Fibroblast of skin of scalp (primary cell): Measurements from ENCODE around the gene STK17A.
A peak's percentile ranks its signal among the peaks of the same experiment; 100 is the strongest.
"Not testable (repeated sequence)": the region's sequence is repeated elsewhere in the genome, so short reads cannot be mapped to it uniquely, and the experiment has no call there.

Source experiments
- DNase-seq: peaks from one replicate; pipeline ENCODE4 v3.0.0-alpha.2; 2013

The STK17A gene

GRCh38 chr7:43568529-43568928 lies 14.4 kb upstream of the STK17A start:
- DNase-seq: peak; percentile 42

GRCh38 chr7:43569424-43569823 lies 13.5 kb upstream of the STK17A start:
- peak; percentile 61 for DNase-seq

- DNase-seq: no peak
Measured at GRCh38 chr7:43570688-43571365, 12.1 kb upstream of the STK17A start.

DNA sequence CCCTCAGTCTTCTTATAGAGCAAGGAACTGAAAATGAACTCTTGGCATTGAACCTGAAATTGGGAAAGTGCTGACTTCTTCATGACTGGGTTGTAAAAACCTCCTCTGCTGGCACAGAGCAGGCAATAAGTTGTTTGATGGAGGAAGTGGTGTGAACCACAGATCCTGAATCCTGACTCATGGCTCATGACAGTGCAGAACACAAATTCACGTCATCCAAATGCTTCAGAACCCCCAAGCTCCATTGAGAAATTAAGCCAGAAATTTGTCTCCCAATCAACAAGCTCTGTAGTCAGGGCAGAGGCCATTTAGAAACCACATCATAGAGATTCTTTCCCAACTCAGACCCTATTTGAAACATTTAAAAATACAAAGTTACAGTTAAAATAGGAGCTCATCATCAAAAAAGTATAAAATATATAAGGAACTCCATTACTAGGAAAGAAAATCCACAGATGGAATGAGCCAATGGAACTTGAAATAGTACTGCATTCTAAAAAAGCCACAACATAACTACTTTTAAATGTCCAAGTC lies 10.3 kb upstream of the STK17A start:
- DNase-seq: peak; percentile 98

DNA sequence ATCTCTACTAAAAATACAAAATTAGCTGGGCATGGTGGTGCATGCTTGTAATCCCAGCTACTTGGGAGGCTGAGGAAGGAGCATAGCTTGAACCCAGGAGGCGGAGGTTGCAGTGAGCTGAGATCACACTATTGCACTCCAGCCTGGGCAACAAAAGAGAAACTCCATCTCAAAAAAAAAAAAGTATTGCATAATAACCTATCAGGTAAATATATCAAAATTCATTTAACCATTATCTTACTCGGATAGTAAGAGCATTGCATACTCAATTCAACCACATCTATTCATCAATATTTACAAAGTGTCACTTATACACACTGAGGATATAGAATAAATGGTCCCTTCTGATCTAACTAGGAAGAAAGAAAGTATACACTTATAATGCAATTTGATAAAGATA lies 9.1 kb upstream of the STK17A start:
- DNase-seq: not testable (repeated sequence)

GRCh38 chr7:43575506-43575905 lies 7.4 kb upstream of the STK17A start:
- no peak for DNase-seq

- no peak for DNase-seq
Measured at GRCh38 chr7:43576241-43576640, 6.7 kb upstream of the STK17A start.

- DNase-seq: no peak
Measured at GRCh38 chr7:43577485-43577951, 5.4 kb upstream of the STK17A start.

GRCh38 chr7:43583424-43584194 lies 701 bp downstream of the STK17A start:
- DNase-seq: peak; percentile 56

DNA sequence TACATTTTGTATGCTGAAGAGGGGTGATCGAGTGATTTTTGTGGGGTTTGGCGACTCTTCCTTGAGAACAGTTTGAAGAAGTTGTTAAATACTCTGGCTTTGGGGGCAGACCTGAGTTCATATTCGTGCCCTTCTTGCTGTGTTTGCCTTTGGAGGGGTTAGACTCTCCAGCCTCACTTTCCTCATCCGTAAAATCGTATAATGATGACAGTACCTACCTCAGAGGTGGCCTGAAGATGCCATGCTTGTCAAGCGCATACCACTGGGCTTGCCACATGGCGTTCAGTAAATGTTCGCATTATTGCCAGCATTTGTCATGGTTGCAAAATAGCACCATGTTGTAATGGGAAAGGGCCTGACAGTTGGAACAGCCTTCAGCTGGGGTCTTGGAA lies 1.3 kb downstream of the STK17A start:
- peak; percentile 60 for DNase-seq

GRCh38 chr7:43584733-43585132 lies 1.8 kb downstream of the STK17A start:
- DNase-seq: not testable (repeated sequence)

DNA sequence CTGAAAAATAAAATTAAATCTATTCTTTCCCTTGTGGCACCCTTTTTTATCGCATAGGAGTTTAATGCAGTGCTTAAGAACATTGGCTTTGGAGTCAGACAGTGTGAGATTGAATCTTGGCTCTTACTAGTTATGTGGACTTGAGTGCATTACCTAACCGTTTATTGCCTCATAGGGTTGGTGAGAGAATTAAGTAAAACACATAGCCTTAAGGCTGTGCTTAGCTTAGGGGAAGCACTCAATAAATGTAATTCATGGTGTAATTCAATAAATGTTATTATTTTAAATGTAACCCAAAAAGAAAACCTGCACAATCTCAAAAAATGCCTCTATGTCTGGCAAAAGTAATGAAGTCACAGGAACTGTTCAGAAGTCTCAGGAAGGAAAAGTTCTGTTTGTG lies 2.7 kb downstream of the STK17A start:
- DNase-seq: peak; percentile 23

DNA sequence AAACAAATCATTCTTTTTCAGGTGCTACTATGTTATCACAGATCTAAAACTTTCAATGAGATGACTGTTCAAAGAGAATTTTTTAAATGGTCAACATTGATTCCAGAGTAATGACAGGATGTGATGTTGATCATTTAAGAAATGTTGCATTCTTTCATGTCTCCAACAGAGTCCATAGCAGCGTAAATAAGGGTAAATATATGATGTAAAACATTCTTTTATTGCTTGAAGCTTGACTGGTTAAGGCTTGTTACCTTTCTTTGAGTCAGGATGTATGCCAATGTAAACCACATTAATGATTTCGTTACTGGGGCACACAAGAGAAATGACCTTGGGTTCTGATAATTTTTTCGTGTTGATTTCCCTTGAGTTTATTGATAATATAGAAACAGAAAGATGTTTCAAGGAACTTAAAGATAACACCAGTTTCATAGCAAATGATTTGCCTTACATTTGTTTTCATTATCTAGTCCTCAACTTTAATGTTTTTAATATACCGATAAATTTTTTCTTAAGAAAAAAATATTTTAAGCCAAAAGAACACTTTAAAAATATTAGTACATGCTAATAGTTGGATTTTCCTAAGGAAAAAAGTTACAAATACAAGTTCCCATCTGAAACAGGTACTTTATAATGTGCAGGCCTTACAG lies 3.5 kb downstream of the STK17A start:
- DNase-seq: peak; percentile 23

DNA sequence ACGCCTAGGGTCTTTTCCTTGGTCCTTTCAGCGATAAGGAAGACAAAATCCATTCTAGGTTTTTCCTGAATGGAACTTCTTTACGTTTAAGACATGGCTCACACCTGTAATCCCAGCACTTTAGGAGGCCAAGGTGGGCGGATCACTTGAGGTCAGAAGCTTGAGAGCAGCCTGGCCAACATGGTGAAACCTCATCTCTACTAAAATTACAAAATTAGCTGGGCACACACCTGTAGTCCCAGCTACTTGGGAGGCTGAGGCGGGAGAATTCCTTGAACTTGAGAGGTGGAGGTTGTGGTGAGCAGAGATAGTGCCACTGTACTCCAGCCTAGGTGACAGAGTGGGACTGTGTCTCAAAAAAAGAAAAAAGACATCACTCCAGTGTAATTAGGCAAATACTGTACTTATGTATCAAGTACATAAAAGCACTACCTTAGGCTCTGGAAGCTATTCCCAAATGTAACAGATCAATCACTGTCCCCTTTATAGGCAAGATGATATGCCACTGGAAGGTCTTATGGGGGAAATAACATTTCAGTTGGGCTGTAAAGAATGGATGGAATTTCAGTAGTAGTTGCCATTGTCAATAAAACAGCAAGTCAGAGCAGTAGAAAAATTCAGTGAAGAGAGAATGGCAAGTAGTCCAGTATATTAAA lies 5.7 kb downstream of the STK17A start:
- DNase-seq: peak; percentile 22

DNA sequence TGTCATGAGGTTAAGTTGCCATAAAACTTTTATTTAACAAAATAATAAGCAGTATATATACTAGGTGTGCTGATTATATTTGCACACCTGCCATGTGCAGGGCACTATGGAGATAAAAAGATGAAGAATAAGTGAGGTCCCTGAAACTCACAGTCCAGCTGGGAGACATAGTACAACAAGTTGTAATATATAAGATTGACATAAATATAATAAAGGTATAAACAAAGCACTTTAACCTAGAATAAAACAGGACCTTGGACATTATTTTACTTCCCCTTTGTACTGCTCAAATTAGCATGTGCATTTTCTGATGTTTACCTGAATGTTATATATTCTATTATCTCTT lies 6.2 kb downstream of the STK17A start:
- no peak for DNase-seq

DNA sequence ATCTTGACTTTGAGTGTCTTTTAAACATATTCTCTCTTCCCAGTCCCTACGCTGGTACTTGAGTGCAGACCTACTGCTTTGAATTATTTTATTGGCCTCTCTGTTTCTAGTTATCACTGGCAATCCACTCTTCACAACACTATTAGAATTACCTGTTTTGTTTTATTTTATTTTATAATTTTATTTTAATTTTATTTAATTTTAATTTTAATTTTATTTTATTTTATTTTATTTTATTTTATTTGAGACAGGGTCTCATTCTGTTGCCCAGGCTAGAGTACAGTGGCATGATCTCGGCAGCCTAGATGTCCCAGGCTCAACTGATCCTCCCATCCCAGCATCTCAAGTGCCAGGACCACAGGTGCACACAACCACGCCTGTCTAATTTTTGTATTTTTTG lies 6.8 kb downstream of the STK17A start:
- DNase-seq: no peak

DNA sequence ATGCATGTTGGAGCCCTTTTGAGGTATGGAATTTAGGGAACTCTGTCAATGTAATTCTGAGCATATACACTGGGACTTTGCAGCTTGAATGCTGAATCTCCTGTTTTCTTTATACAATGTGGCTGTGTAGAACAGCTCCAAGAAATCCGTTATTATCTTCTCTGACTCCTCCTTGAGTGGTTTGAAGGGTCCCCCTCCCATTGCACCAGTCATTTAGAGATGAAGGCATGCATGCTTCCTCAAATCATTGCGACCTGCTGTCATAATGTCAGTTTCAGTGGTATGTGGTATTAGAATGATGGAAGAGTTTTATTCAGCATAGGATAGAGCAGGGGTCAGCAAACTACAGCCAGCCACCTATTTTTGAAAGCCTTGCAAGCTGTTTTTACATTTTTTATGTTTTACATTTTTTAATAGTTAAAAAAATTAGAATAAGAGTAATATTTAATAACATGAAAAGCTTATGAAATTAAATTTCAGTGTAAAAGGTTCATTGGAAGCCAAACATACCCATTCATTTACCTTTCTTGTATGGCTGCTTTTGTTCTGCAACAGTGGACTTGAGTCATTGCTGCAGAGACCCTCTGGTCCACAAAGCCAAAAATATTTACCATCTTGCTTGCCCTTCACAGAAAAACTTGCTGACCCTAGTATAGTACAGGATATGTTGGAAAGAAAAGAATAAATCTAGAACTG lies 8.1 kb downstream of the STK17A start:
- no peak for DNase-seq

DNA sequence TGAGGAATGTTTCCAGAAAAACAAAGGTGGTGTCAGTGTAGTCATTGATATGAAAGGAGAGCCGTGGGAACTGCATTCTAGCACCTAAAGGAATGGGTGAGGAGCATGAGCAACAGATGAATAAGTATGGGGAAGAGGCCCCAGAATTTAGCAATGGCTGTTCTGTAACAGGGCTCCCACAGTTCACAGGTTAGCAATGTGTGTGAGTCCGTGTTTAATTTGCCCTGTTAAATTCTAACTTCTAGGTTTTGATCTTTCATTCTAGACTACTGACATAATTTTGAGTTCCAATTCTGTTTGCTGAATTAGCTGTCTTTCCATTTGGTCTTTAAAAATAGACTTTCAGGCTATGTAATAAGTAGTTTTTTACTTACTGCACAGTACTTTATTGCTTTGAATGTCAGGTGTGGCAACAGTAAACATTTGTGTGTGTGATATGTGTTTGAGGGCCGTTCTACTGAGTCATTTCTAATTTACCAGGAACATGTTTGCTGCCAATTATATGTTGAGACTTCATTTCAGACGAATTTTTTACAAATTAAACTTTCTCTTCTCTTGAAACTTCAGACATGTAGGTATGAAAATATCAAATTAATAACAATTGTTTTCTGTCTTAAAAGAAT lies 8.8 kb downstream of the STK17A start:
- DNase-seq: no peak

GRCh38 chr7:43592326-43592725 lies 9.4 kb downstream of the STK17A start:
- DNase-seq: no peak

DNA sequence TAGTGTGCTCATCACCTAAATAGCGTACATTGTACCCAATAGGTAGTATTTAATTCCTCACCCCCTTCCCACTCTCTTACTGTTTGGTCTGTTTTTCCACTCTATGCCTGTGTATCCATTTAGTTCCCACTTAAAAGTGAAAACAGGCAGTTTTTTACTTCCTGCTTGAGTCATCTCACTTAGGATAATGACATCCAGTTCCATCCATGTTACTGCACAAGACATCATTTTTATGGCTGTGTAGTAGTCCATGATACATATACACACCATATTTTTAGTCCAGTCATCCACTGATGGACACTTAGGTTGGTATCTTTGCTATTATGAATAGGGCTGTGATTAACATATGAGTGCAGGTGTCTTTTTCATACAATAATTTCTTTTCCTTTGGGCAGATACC lies 10.1 kb downstream of the STK17A start:
- DNase-seq: no peak

GRCh38 chr7:43594020-43594419 lies 11.1 kb downstream of the STK17A start:
- DNase-seq: no peak

DNA sequence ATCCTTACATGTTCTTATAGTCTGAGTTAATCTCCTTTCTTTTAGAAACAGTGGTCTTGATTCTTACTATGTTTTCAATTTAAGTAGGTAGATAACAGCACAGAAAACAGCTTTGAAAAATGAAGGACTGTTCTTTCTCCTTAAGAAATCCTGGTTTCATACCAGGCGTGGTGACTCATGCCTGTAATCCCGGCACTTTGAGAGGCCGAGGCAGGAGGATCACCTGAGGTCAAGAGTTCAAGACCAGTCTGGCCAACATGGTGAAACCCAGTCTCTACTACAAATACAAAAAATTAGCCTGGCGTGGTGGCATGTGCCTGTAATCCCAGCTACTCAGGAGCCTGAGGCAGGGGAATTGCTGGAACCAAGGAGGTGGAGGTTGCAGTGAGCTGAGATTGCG lies 13.5 kb downstream of the STK17A start:
- not testable (repeated sequence) for DNase-seq
